Putamen (tissue), 1 donor: ENCODE measurements around the gene CYSLTR1.
"Not testable (repeated sequence)": the region's sequence is repeated elsewhere in the genome, so short reads cannot be mapped to it uniquely, and the experiment has no call there.

Source experiments
- DNase-seq: peaks from one replicate; pipeline ENCODE4 v3.0.0-alpha.2; 2016; ENCODE audit warnings: low spot score

The CYSLTR1 gene, protein sequence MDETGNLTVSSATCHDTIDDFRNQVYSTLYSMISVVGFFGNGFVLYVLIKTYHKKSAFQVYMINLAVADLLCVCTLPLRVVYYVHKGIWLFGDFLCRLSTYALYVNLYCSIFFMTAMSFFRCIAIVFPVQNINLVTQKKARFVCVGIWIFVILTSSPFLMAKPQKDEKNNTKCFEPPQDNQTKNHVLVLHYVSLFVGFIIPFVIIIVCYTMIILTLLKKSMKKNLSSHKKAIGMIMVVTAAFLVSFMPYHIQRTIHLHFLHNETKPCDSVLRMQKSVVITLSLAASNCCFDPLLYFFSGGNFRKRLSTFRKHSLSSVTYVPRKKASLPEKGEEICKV

GRCh38 chrX:78327370-78328086 is at the start of gene CYSLTR1:
TSS of gene CYSLTR1 (minus strand) at chrX:78327611. CDS start at chrX:78273746, 53,865 bp downstream.
- DNase-seq, result peak; percentile 21

DNA sequence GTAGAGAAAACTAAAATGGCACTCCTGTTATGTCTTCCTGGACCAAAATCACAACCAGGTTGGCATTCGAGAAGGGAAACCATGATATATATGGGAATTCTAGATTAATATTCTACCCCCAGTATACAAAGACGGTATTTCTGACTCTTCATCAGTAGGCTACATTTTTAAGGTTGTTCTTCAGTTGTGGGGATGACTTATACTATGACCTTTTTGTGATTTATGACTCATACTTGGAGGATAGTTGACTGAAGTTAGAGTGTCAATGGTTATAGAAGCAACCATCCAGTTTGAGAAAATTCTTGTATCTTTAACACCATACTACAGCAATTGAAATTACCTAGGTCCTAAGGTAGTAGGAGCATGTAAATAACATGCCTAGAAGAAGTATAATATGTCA is 49.8 kb upstream of the CYSLTR1 start:
- no peak for DNase-seq

GRCh38 chrX:78375894-78376293 is 48.5 kb upstream of the CYSLTR1 start:
- DNase-seq, result no peak

DNA sequence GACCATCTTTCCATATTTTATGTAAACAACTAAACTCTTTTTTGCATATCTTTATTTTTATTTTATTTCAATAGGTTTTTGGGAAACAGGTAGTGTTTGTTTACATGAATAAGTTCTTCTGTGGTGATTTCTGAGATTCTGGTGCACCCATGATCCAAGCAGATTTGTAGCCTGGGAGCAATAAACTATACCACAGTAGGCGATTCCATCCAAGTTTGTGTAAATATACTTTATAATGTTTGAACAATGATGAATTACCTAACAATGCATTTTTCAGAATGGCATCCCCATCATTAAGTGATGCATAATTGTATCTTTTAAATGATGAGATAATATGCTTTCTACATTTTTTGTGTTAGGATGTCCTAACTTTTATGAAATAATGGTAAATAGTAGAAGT is 39.2 kb upstream of the CYSLTR1 start:
- no peak for DNase-seq

DNA sequence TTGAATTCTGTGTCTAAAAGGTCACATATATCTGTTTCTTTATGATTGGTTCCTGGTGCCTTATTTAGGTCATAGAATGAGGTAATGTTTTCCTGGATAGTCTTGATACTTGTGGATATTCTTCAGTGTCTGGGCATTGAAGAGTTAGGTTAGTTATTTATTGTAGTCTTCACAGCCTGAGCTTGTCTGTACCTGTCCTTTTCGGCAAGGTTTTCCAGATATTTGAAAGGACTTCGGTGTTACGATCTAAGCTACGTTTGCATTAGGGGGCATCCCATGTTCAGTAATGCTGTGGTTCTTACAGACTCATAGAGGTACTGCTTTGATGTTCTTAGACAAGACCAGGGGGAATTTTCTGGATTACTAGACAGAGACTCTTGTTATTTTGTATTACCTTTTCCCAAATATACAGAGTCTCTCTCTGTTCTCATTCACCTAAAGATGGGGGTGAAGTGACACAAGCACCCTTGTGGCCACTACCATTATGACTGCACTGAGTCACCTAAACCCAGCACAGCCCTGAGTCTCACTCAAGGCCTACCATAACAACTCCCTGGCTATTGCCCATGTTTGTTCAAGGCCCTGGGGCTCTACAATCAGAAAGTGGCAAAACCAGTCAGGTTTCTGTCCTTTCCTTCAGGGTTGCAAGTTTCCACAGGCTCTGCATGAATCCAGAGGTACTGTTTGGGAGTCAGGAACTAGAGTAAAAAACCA is 30.1 kb upstream of the CYSLTR1 start:
- no peak for DNase-seq

- DNase-seq, result no peak
Measured at GRCh38 chrX:78333521-78333920, 6.1 kb upstream of the CYSLTR1 start.

DNA sequence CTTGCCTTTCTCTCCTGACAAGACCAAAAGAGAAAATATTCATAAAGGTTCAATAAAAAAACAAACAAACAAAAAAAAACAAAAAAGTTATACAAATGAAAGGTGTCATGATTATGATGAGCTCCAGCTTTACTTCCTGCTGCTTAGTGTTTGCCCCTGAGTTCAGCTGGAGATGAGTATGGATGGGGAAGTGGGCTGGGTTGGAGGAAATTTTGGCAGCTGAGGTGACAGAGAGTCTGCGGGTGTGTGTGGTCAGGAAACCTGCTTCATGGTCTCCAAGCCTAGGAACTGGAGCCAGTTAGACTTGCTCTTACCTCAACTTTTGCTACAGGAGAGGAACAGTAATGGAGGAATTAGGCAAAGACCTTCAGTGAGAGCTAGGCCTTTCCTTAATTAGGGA is 4.3 kb upstream of the CYSLTR1 start:
- no peak for DNase-seq

DNA sequence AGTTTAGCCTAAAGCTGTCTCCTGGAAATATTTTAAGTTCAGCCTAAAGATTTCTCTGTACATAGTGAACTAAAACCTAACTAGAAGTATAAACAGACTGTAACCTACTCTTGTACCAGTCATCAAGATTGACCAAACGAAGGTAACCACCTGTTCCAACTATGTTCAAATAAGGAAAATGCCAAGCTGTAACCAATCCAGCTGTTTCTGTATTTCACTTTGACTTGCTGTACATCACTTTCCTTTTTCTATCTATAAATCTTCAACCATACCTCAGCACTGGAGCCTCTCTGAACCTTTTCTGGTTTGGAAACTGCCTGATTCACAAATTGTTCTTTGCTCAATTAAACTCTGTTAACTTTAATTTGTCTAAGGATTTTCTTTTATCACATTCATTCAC is 3.1 kb upstream of the CYSLTR1 start:
- no peak for DNase-seq

DNA sequence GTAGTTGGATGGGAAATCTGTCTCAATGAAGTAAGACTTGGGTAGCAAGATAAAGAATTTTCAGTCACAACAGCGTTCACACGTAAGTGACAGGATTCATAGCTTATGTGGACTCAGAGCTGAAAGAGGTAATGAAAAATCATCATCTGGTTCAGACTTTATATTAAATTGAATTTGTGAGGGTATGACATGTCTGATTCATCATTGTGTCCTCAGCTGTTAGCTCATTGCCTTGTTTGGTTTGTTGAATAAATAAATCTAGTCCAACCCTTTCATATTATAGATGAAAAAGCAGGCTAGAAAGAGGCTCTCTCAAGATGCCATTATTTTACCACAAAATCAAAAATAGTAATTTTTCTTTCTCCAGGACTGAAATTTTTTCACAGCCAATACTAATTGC is 2.7 kb upstream of the CYSLTR1 start:
- no peak for DNase-seq

- no peak for DNase-seq
Measured at GRCh38 chrX:78329486-78329885, 2.1 kb upstream of the CYSLTR1 start.

DNA sequence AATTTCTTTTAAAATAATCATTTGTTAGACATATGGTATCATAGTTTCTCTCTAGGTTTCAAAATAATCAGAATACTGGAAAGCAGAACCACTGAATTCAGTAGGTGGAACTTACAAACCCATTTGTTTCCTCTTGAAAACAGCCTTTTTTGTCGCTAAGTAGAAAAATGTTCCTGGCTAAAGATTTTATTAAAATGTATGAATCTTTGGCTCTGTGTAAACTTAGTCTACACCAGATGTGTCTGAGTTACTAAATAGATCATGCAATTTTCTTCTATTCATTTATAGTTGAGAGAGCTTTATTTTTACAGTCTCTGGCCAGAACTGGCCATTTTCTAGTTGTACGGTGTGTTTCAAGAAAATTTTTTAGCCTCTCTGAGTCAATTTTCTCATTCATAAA is 1.0 kb downstream of the CYSLTR1 start:
- DNase-seq, result no peak

DNA sequence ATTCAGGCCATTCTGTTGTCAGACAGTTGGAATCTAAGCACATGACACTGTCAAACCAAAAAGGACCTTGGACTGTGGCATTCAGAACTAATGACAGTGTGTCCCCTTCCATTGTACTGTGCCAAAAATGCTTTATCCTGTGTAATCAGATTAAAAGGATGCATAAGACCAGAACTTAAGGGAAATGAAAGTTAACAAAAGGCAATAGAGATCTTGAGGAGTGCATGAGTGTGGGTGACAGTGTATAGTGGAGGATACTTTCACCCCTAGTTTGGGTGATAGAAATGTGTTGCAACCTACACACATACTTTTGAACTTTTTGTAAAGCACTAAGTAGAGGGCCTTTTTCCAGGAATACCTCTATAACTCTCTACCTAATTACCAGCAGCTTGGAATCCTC is 4.5 kb downstream of the CYSLTR1 start:
- DNase-seq, result no peak

- no peak for DNase-seq
Measured at GRCh38 chrX:78321809-78322208, 5.6 kb downstream of the CYSLTR1 start.

- no peak for DNase-seq
Measured at GRCh38 chrX:78316265-78316664, 11.1 kb downstream of the CYSLTR1 start.

DNA sequence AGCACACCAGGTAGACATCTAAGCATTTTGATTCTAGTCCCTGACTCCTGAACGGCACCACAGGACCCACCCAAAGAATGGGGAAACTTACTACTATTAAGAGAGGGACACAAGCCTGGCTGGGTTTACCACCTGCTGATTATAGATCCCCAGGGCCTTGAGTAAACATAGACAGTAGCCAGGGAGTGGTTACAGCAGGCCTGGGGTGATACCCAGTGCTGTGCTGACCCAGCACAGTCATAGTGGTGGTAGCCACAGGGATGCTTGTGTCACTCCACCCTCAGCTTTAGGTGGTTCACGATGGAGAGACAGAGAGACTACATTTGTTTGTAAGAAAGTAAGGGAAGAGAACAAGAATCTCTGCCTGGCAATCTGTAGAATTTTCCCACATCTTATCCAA is 11.7 kb downstream of the CYSLTR1 start:
- no peak for DNase-seq

DNA sequence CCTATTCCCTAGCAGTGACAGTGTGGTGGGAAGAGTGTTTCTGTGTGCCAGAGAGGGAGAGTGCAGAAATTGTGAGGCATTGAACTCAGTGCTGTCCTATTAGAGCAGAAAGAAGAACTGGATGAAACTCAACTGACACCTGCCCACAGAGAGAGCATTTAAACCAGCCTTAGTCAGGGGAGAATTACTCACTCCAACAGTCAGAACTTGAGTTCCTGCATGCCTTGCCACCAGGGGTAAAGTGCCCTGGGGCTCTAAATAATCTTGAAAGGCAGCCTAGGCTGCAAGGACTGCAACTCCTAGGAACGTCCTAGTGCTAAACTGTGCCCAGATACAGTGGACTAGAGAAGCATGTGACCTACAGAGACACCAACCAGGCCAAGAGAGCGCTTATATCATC is 12.8 kb downstream of the CYSLTR1 start:
- DNase-seq, result no peak

GRCh38 chrX:78313526-78313925 is 13.9 kb downstream of the CYSLTR1 start:
- no peak for DNase-seq

DNA sequence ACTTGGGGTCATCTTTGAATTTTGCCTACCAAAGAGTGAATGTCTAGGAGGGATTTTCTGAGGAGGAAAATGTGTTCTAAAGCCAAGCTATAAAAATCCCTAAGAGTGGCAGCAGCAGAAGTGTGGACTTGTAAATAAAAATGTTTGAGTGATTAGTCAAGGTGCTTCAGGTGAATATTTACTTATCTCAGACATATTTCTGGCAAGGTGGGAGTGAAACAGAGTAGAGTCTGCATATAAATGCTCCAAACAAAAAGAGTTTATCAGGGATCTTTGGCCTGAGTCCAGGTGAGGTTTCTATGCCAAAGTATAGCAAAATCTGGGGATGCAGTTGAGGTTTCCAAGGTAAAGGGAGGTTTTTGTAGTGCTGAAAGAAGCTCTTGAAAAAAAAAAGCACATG is 19.7 kb downstream of the CYSLTR1 start:
- DNase-seq, result no peak

- DNase-seq, result no peak
Measured at GRCh38 chrX:78303086-78303485, 24.3 kb downstream of the CYSLTR1 start.

GRCh38 chrX:78300933-78301332 is 26.5 kb downstream of the CYSLTR1 start:
- DNase-seq, result not testable (repeated sequence)

- no peak for DNase-seq
Measured at GRCh38 chrX:78283511-78283910, 43.9 kb downstream of the CYSLTR1 start.

GRCh38 chrX:78237127-78237526 is 90.3 kb downstream of the CYSLTR1 start:
- no peak for DNase-seq

DNA sequence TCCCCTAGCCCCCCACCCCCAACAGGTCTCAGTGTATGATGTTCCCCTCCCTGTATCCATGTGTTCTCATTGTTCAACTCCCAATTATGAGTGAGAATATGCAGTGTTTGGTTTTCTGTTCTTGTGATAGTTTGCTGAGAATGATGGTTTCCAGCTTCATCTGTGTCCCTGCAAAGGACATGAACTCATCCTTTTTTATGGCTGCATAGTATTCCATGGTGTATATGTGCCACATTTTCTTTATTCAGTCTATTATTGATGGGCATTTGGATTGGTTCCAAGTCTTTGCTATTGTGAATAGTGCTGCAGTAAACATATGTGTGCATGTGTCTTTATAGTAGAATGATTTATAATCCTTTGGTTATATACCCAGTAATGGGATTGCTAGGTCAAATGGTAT is 101.4 kb downstream of the CYSLTR1 start:
- not testable (repeated sequence) for DNase-seq
